Fibroblast of lung (primary cell): ENCODE results near the gene GPRC5C. TPM values are rescaled to one million over a fixed set of nuclear protein-coding genes. Genes with fewer than 3 reads are reported as not detected.

ENCODE experiments used
- DNase-seq, 2 donors: peaks; one replicate each; pipeline versions ENCODE4 v3.0.0 to v3.0.0-alpha.2; 2010; ENCODE audit warnings: low read depth in 2 of 2
- H2AFZ ChIP-seq: 2 replicates; pipeline ENCODE4 v1.5.1; 2012; ENCODE audit warnings: low read length, control low read depth, inconsistent platforms
- H3K27ac ChIP-seq: 2 replicates; pipeline ENCODE4 v1.5.1; 2011; ENCODE audit warnings: low read length, control low read depth; ENCODE audit not compliant: insufficient read depth
- H3K27me3 ChIP-seq: 2 replicates; pipeline ENCODE4 v1.5.1; 2011; ENCODE audit warnings: mild to moderate bottlenecking, low read length; ENCODE audit not compliant: control insufficient read depth, insufficient read depth
- H3K36me3 ChIP-seq: 2 replicates; pipeline ENCODE4 v1.5.1; 2011; ENCODE audit warnings: low read length; ENCODE audit not compliant: control insufficient read depth, insufficient read depth
- H3K4me1 ChIP-seq: 2 replicates; pipeline ENCODE4 v1.5.1; 2011; ENCODE audit warnings: low read length; ENCODE audit not compliant: control insufficient read depth, insufficient read depth; ENCODE audit errors: extremely low read depth
- H3K4me2 ChIP-seq: 2 replicates; pipeline ENCODE4 v1.5.1; 2011; ENCODE audit warnings: low read length, control low read depth; ENCODE audit not compliant: insufficient read depth; ENCODE audit errors: extremely low read depth
- H3K4me3 ChIP-seq, 4 experiments: fragments of 200-600 bp in 1 of 4; sonication (generic) in 1 of 4; replicated peaks in 1 of 4; 2 replicates each; pipeline ENCODE4 v1.5.1; 2011 to 2016; ENCODE audit warnings: low read length in 4 of 4, low read depth in 3 of 4, mild to moderate bottlenecking in 3 of 4, control low read depth in 2 of 4, inconsistent platforms in 1 of 4, mixed read lengths in 1 of 4; ENCODE audit not compliant: insufficient read depth in 1 of 4; ENCODE audit errors: control extremely low read depth in 1 of 4
- H3K79me2 ChIP-seq: 2 replicates; pipeline ENCODE4 v1.5.1; 2012; ENCODE audit warnings: mild to moderate bottlenecking, low read length, inconsistent platforms; ENCODE audit not compliant: control insufficient read depth, insufficient read depth
- H3K9ac ChIP-seq: 2 replicates; pipeline ENCODE4 v1.5.1; 2011; ENCODE audit warnings: mild to moderate bottlenecking, low read length, control low read depth; ENCODE audit not compliant: insufficient read depth
- H3K9me3 ChIP-seq: 2 replicates; pipeline ENCODE4 v1.5.1; 2012; ENCODE audit warnings: low read depth, low read length; ENCODE audit not compliant: control insufficient read depth, insufficient read depth
- H4K20me1 ChIP-seq: 2 replicates; pipeline ENCODE4 v1.5.1; 2011; ENCODE audit warnings: low read length; ENCODE audit not compliant: control insufficient read depth, insufficient read depth; ENCODE audit errors: extremely low read depth
- EZH2 ChIP-seq: IDR thresholded peaks from 2 replicates; pipeline ENCODE4 v1.5.1; 2012; ENCODE audit warnings: low read length, control low read depth, mild to moderate bottlenecking; ENCODE audit errors: missing control alignments
- polyA plus RNA-seq, 2 donors: library from polyadenylated mRNA; depleted of rRNA in 1 of 2; stranded (reverse) in 1 of 2; unstranded in 1 of 2; fragments of >200 nt; gene quantifications; 2 replicates each; pipeline ENCODE4 v1.2.1, GENCODE V29; 2011 to 2012; ENCODE audit warnings: missing spikeins in 1 of 2
- total RNA-seq: library from RNA; depleted of rRNA; stranded (reverse); fragments of >200 nt; gene quantifications from 2 replicates; pipeline ENCODE4 v1.2.1, GENCODE V29; 2014
- TF ChIP-seq, protein P1 (sequence below), 2 donors: IDR thresholded peaks in 1 of 2; conservative IDR thresholded peaks in 1 of 2; 1 replicate in 1 of 2; 2 replicates in 1 of 2; pipeline ENCODE4 v1.5.1; 2011 to 2012; ENCODE audit warnings: low read length in 2 of 2, control low read depth in 1 of 2, inconsistent platforms in 1 of 2, low read depth in 1 of 2, mild to moderate bottlenecking in 1 of 2

Gene GPRC5C
- total and polyA plus RNA-seq, 2 donors (not counting 1 experiment from before 2014, with no cell fraction given) = 0.11 to 1.5 TPM

DNA sequence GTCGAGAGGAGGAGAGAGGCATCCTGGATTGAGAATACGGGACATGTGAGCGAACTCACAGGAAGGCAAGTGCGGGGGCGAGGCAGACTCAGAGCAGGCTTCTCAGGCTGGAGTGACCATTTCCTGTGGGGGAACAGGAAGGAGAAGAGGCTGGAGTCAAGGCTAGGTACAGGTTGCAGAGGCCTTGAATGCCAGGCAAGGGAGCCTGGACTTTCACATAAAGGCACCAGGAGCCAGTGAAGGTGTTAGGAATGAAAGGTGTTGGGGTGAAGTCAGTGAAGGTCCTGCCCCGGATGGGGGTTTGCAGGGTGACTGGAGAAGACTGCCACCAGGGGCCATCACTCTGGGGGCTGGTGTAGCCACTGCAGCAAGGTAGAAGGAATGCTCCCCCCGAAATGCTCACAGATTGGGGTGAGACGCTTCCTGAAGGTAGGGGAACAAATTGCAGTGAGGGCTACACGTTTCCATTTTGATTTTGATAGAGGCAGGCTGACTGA is 5.3 kb upstream of the GPRC5C start:
- Histone ChIP-seq H3K79me2 (no peaks in the 10 kb centered on the region), H3K4me3 (no peak overlapping the region), H3K9ac (no peak overlapping the region), H3K9me3 (no peaks in the 10 kb centered on the region), H3K36me3 (no peaks in the 10 kb centered on the region), H3K27ac (no peak overlapping the region), H3K4me1 (no peaks in the 10 kb centered on the region), H4K20me1 (no peaks in the 10 kb centered on the region), H3K27me3 (peaks cover 5% of the 10 kb centered on the region), H2AFZ (no peak overlapping the region), H3K4me2 (no peak overlapping the region)
- no peak for DNase-seq
- TF ChIP-seq, protein P1, sequence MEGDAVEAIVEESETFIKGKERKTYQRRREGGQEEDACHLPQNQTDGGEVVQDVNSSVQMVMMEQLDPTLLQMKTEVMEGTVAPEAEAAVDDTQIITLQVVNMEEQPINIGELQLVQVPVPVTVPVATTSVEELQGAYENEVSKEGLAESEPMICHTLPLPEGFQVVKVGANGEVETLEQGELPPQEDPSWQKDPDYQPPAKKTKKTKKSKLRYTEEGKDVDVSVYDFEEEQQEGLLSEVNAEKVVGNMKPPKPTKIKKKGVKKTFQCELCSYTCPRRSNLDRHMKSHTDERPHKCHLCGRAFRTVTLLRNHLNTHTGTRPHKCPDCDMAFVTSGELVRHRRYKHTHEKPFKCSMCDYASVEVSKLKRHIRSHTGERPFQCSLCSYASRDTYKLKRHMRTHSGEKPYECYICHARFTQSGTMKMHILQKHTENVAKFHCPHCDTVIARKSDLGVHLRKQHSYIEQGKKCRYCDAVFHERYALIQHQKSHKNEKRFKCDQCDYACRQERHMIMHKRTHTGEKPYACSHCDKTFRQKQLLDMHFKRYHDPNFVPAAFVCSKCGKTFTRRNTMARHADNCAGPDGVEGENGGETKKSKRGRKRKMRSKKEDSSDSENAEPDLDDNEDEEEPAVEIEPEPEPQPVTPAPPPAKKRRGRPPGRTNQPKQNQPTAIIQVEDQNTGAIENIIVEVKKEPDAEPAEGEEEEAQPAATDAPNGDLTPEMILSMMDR (conservative IDR thresholded peaks at IDR 0.05 in 1 of 2, IDR thresholded peaks at IDR 0.05 in 1 of 2; ENCODE audit: low read depth in 1 of 2, low read length in 2 of 2) = no peak
- TF ChIP-seq EZH2 = no peak

DNA sequence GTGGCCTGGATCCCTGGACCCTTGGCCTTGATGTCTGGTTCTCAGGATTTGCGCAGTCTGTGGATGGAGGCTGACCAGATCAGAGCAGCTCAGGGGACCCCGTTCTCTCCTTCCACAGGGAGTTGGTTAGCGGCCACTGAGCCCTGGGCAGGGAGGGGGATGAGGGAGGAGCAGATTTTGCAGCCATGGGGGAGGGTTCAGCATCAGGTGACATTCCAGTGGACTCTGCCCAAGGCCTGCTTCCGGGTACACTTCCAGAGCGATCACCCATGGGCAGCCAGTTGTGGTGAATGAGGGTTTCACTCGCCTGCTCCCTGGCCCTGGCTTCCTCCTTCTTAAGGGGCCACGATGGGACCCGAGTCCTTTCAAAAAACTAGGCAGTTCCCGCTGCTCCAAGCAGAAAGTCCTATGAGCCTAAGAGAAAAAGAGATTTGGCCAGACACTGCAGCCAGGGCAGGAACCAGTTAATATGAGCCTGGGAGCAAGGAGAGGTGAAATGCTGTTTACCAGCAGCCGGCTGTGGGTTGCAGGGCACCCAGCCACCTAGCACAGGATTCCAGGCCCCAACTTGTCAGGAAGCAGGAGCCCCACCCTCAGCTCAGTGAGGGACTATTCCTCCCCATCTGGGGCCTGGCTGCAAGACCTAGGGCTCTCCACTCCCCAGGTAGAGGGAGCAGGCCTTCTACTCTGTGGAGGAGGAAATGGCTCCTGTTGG is 4.7 kb upstream of the GPRC5C start:
- Histone ChIP-seq H3K9ac (no peak overlapping the region), H3K4me2 (no peak overlapping the region), H4K20me1 (no peaks in the 10 kb centered on the region), H3K9me3 (no peaks in the 10 kb centered on the region), H3K27me3 (peaks cover 8% of the 10 kb centered on the region), H3K4me3 (no peak overlapping the region), H3K79me2 (no peaks in the 10 kb centered on the region), H3K27ac (no peak overlapping the region), H2AFZ (no peak overlapping the region), H3K4me1 (no peaks in the 10 kb centered on the region), H3K36me3 (no peaks in the 10 kb centered on the region)
- TF ChIP-seq, protein P1 (conservative IDR thresholded peaks at IDR 0.05 in 1 of 2, IDR thresholded peaks at IDR 0.05 in 1 of 2; ENCODE audit: low read depth in 1 of 2, low read length in 2 of 2) = no peak
- no peak for TF ChIP-seq EZH2
- no peak for DNase-seq

DNA sequence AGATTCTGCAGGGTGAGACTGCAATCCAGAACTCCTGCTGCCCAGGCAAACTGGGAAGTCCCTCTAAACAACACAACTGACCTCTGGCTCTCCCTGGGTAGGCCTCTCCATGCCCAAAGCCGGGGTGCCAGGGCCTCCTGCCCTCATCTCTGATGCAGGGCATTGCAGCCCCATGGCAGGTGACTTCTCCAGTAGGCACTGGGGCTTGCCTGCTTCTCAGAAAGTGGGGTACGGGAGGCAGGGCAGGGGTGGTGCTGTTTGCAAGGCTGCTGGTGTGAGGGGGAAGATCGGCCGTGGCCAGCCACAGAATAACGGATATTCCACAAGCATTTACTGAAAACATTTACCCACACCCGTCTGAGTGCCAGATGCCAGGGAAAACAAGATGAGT is 4.1 kb upstream of the GPRC5C start:
- no peak for DNase-seq
- TF ChIP-seq EZH2 = no peak
- TF ChIP-seq, protein P1 (conservative IDR thresholded peaks at IDR 0.05 in 1 of 2, IDR thresholded peaks at IDR 0.05 in 1 of 2; ENCODE audit: low read depth in 1 of 2, low read length in 2 of 2) = no peak
- Histone ChIP-seq H3K4me3 (no peak overlapping the region), H3K9ac (no peak overlapping the region), H3K27me3 (peaks cover 8% of the 10 kb centered on the region), H3K4me1 (no peaks in the 10 kb centered on the region), H2AFZ (no peak overlapping the region), H3K79me2 (no peaks in the 10 kb centered on the region), H3K27ac (no peak overlapping the region), H4K20me1 (no peaks in the 10 kb centered on the region), H3K36me3 (no peaks in the 10 kb centered on the region), H3K4me2 (no peak overlapping the region), H3K9me3 (no peaks in the 10 kb centered on the region)
